Panc1 (cell line): Measurements from ENCODE around the gene TRRAP.

Experiments used
- CTCF ChIP-seq: fragments of 450-650 bp; IDR thresholded peaks from 2 replicates; pipeline ENCODE4 v1.5.1; 2017; ENCODE audit warnings: mild to moderate bottlenecking
- POLR2AphosphoS5 ChIP-seq: IDR thresholded peaks from 2 replicates; pipeline ENCODE4 v1.6.1; 2012; ENCODE audit warnings: mild to moderate bottlenecking, low read depth, low read length, moderate library complexity
- REST ChIP-seq, 2 experiments: IDR thresholded peaks; 2 replicates each; pipeline ENCODE4 v1.6.1; 2011 to 2012; ENCODE audit warnings: low read depth in 2 of 2, control low read depth in 1 of 2, low read length in 1 of 2, mild to moderate bottlenecking in 1 of 2, moderate library complexity in 1 of 2; ENCODE audit not compliant: insufficient read depth in 1 of 2
- SIN3A ChIP-seq: IDR thresholded peaks from 2 replicates; pipeline ENCODE4 v1.6.1; 2012; ENCODE audit warnings: low read depth, mild to moderate bottlenecking, low read length, moderate library complexity, borderline replicate concordance; ENCODE audit not compliant: insufficient read depth
- TCF7L2 ChIP-seq: IDR thresholded peaks from 2 replicates; pipeline ENCODE4 v1.6.1; 2011; ENCODE audit warnings: mild to moderate bottlenecking, low read depth, low read length, inconsistent platforms

- TF ChIP-seq CTCF, result peak; percentile 98
- no peak for TF ChIP-seq REST (IDR thresholded peaks at IDR 0.05; ENCODE audit: insufficient read depth in 1 of 2, low read depth in 2 of 2, low read length in 1 of 2)
- TF ChIP-seq SIN3A, result peak; percentile 63; the same call in 1 of the 2 replicates
- peak; percentile 49 for TF ChIP-seq POLR2AphosphoS5
- no peak for TF ChIP-seq TCF7L2
Measured at GRCh38 chr7:98878365-98879197, at the start of gene TRRAP.
